Fibroblast of peridontal ligament (primary cell): ENCODE results near the gene ACKR1.
A peak's percentile ranks its signal among the peaks of the same experiment; 100 is the strongest.

Source experiments
- DNase-seq: peaks from one replicate; pipeline ENCODE4 v3.0.0-alpha.2; 2010; ENCODE audit errors: extremely low read depth

Gene ACKR1

GRCh38 chr1:159204161-159205141, at the start of gene ACKR1:
ACKR1 (plus strand) TSS chr1:159204875; CDS start chr1:159204960, 85 bp downstream.
- DNase-seq: no peak

- DNase-seq: peak; percentile 87
These were observed 43.5 kb upstream of the ACKR1 start for GRCh38 chr1:159161001-159161718.

GRCh38 chr1:159161719-159162026, 43.0 kb upstream of the ACKR1 start:
- no peak for DNase-seq

GRCh38 chr1:159162516-159163265, 42.0 kb upstream of the ACKR1 start:
- no peak for DNase-seq

- no peak for DNase-seq
These were observed 41.0 kb upstream of the ACKR1 start for GRCh38 chr1:159163614-159164228.

- DNase-seq: no peak
These were observed 36.6 kb upstream of the ACKR1 start for GRCh38 chr1:159168043-159168442.

- no peak for DNase-seq
These were observed 34.0 kb upstream of the ACKR1 start for GRCh38 chr1:159170639-159171038.

GRCh38 chr1:159171254-159171687, 33.4 kb upstream of the ACKR1 start, which contains the start of gene CADM3:
CADM3 (plus strand) TSS chr1:159171615; CDS start chr1:159171766, 151 bp downstream.
- no peak for DNase-seq

- no peak for DNase-seq
These were observed 32.8 kb upstream of the ACKR1 start for GRCh38 chr1:159171688-159172501.

GRCh38 chr1:159172614-159173291, 31.9 kb upstream of the ACKR1 start:
- DNase-seq: no peak

- no peak for DNase-seq
These were observed 31.4 kb upstream of the ACKR1 start for GRCh38 chr1:159173320-159173719.

GRCh38 chr1:159175571-159175970, 29.1 kb upstream of the ACKR1 start:
- no peak for DNase-seq

GRCh38 chr1:159177272-159177907, 27.3 kb upstream of the ACKR1 start:
- peak; percentile 55 for DNase-seq

- DNase-seq: no peak
These were observed 24.8 kb upstream of the ACKR1 start for GRCh38 chr1:159179906-159180305.

- DNase-seq: no peak
These were observed 24.2 kb upstream of the ACKR1 start for GRCh38 chr1:159180516-159180915.

- DNase-seq: no peak
These were observed 23.2 kb upstream of the ACKR1 start for GRCh38 chr1:159181328-159182024.

- no peak for DNase-seq
These were observed 20.5 kb upstream of the ACKR1 start for GRCh38 chr1:159184201-159184600.

GRCh38 chr1:159185121-159185520, 19.6 kb upstream of the ACKR1 start:
- DNase-seq: no peak

GRCh38 chr1:159187033-159187432, 17.6 kb upstream of the ACKR1 start:
- DNase-seq: no peak
